Motor neuron (in vitro differentiated cells): ENCODE results near the gene ACTRT2. TPM values are rescaled to one million over a fixed set of nuclear protein-coding genes. Genes with fewer than 3 reads are reported as not detected.

Source experiments
- ATAC-seq, 8 experiments: fragments of 200-7000 bp; cut with Tn5 transposase; replicated peaks in 6 of 8; 2 replicates each; pipeline ENCODE4 v1.8.0; 2021; ENCODE audit warnings: mild to moderate bottlenecking in 8 of 8, moderate library complexity in 8 of 8
- H3K27ac ChIP-seq, 2 donors: fragments of 250-450 bp; sonication (Bioruptor Pico); 2 replicates each; pipeline ENCODE4 v1.9.0; 2021; ENCODE audit warnings: antibody characterized with exemption in 2 of 2, mild to moderate bottlenecking in 2 of 2, moderate library complexity in 1 of 2
- H3K4me1 ChIP-seq, 2 donors: fragments of 250-450 bp; sonication (Bioruptor Pico); replicated peaks in 1 of 2; 2 replicates each; pipeline ENCODE4 v1.6.1; 2021; ENCODE audit warnings: antibody characterized with exemption in 2 of 2, mild to moderate bottlenecking in 2 of 2, moderate library complexity in 1 of 2
- H3K4me3 ChIP-seq, 5 donors: fragments of 250-450 bp; sonication (Bioruptor Pico); 2 replicates each; pipeline ENCODE4 v1.9.0; 2021; ENCODE audit warnings: antibody characterized with exemption in 5 of 5, mild to moderate bottlenecking in 5 of 5, moderate library complexity in 4 of 5
- WGBS, 10 experiments: fragments of 450-650 bp; shearing (Covaris generic); methylation state at CpG; one replicate each; pipeline ENCODE4 v1.0.0; 2022; 5-methylcytosine and 5-hydroxymethylcytosine counted together
- in situ Hi-C, 9 experiments: fragments of 400-800 bp; cut with MboI; loops; one replicate each; pipeline ENCODE4 v1.15.0; 2021; ENCODE audit warnings: low sequenced_read_pairs in 9 of 9, low pct_unique_long_range_greater_than_20kb in 2 of 9; ENCODE audit not compliant: unreplicated experiment in 9 of 9
- total RNA-seq, 8 experiments: library from RNA; unstranded; fragments of 300-600 nt; gene quantifications; 2 replicates each; pipeline versions ENCODE4 v1.2.3 to v1.2.4, GENCODE V29; 2022

ACTRT2 gene
- total RNA-seq, 8 experiments from 2014 or later, result 0.36 to 0.57 TPM; not detected in 6

DNA sequence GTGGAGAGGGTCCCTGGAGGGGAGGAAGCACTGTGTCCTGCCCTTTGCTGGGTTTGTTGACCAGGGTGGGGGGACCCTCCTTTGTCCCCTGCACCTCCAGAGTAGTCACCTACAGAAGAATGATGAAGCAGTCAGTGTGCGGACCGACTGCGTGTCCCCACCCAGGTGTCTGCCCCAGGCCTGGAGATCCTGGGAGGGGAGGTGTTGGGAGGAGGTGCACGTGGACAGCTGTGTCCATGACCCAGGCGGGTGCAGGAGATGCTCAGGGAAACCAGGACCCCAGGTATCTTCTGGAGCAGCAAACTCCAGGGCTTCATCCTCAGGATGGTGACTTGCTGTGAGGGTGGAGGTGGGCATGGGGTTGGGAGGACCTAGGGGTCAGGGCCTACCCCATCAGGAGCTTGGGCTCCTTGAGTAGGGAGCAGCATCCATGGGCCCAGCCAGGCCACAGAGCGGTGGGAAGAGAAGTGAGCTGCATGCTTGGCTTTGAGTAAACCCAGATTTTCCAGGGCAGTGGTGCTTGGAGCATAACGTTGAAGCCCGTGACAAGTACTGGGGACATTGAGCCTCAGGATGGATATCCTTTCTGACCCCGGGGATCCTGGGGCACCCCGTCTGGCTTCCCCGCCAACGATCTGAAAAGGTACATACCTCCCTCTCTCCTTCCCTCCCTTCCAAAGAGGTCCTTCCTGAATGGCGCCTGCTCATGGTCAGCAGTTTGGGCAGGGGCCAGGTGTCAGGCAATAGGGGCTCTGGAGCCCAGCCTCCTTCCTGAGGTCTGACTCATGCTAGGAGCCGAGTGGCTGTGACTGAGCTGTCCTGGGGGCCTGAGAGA is 13.7 kb downstream of the ACTRT2 start:
- in situ Hi-C loops, result no loop called here
- Histone ChIP-seq H3K27ac (no peak overlapping the region), H3K4me3 (no peak overlapping the region), H3K4me1 (no peaks in the 10 kb centered on the region)
- peak in 2 of 8 experiments; percentile 69 for ATAC-seq
- 40 to 87% (median 66%) methylated on average over 1 to 9 of the region's 14 CpGs; no CpG with 5 or more reads in 6 of the 10 experiments for WGBS, 10 experiments

DNA sequence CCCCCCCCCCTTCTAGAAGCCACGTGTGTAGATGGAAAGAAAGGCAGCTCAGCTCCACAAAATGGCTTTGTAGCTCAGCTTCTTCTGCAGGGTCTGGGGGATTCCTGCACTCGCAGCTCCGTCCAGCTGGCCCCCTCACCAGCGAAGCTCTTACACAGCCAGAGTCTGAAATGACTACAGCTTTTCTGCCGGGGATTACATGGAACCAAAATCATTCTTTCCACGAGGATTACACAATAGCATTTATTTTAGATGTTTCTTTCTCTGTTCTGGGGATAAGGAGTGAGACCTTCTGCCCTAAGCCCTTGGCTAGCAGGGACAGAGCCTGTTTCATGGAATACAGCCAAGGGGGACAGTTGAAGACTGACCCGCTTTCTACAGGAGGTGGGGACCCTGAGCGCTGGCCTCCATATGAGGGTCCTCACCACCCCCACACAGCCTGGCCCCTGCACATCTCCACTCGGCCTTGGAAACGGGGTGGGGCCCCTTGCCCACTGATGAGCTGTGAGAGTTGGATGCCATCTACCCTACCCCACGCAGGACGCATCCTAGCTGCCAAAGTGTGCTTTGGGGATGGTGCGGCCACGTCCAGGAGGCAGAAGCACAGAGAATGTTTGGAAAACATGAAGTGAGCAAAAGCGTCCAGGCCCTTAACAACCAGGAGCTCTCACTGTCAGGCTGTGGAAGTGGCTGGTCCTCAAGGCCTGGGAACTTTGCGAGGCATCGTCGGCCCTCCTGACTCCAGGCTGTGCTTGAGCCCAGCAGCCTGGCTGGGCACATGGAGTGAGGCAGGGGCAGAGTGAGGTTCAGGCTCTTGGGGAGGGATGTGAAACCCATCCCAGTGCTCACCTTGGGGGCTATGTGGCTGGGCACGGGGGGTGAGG is 14.5 kb downstream of the ACTRT2 start:
- in situ Hi-C loops, result no loop called here
- WGBS, 10 experiments, result 0 to 100% (median 35%) methylated on average over 1 to 13 of the region's 19 CpGs; no CpG with 5 or more reads in 3 of the 10 experiments
- Histone ChIP-seq H3K4me3 (no peak overlapping the region), H3K27ac (no peak overlapping the region), H3K4me1 (no peaks in the 10 kb centered on the region)
- no peak for ATAC-seq

GRCh38 chr1:3036447-3037280 is 15.4 kb downstream of the ACTRT2 start:
- ATAC-seq, result peak in 2 of 8 experiments; percentile 51 to 62
- no peak overlapping the region for H3K4me3 ChIP-seq
- 0 to 58% (median 47%) methylated on average over 2 to 7 of the region's 22 CpGs; no CpG with 5 or more reads in 5 of the 10 experiments for WGBS, 10 experiments
- H3K27ac ChIP-seq, result no peak overlapping the region
- in situ Hi-C loops, result no loop called here
- no peaks in the 10 kb centered on the region for H3K4me1 ChIP-seq

DNA sequence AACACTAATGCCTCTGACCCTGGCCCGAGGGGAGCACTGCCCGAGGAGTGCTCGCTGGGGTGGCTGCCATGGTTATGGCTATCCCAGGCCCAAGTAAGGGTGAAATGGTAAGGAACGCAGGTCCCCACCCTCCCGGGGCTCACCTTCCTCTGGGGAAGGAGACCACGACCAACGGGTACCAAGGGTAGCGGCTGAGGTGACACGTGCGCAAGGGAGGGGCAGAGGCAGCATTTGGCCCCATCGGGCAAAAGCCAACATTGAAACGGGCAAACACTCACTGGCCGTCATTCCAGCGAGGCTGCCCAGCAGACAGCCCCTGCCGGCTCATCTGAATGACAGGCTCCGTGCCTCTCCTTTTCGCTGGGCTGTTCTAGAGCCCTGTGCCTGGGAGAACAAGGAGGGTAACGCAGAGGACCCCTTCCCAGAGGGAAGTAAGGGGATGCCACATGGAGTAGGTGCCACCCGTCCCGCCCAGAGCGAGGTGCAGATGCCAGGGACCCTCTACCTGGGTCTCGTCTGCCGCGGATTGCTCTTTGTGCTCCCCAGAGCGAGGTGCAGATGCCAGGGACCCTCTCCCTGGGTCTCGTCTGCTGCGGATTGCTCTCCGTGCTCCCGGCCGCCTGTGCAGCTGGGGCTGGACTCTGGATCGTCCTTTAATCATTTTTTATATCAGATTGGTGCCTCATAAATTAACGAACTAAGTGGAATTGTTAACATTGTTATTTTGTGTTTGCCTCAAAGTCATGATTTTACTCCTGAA is 16.2 kb downstream of the ACTRT2 start:
- ATAC-seq, result no peak
- no peak overlapping the region for H3K4me3 ChIP-seq
- in situ Hi-C loops, result no loop called here
- WGBS, 10 experiments, result 13 to 100% (median 62%) methylated on average over 2 to 19 of the region's 32 CpGs; no CpG with 5 or more reads in 4 of the 10 experiments
- H3K4me1 ChIP-seq, result no peaks in the 10 kb centered on the region
- H3K27ac ChIP-seq, result no peak overlapping the region

GRCh38 chr1:3038113-3038551 is 16.9 kb downstream of the ACTRT2 start:
- 51 to 100% (median 83%) methylated on average over 1 to 3 of the region's 11 CpGs; no CpG with 5 or more reads in 5 of the 10 experiments for WGBS, 10 experiments
- H3K4me3 ChIP-seq, result no peak overlapping the region
- in situ Hi-C loops, result no loop called here
- no peak for ATAC-seq
- no peak overlapping the region for H3K27ac ChIP-seq
- no peaks in the 10 kb centered on the region for H3K4me1 ChIP-seq

DNA sequence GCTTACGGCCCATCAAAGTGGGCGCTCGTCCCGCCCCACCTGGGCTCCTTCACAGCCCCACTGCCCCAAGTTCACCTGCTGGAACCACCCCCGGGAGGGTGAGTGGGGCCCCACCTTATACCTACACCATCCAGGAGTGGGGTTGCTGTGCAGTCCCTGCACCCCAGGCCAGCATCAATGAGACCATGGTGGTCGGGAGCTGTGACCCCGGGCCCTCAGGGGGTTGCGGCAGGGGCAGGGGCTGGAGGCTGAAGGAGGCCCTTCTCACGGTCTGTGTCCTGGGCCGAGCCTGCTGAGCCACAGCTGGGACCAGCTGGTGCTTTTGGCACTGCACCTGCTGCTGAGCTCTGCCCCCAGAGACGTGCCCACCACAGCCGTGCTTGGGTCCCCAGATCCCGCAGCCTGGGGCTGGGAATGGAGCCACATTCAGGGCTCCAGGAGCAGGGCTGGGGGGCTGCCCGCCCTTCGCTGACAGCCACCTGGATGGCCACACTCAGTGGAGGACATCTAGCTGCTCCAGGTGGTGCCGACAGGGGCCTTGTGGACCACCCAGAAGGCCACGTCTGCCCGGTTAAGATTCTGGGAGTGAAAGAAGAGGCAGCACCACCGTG is 17.4 kb downstream of the ACTRT2 start:
- WGBS, 10 experiments, result 58 to 83% (median 58%) methylated on average over 6 to 10 of the region's 19 CpGs; no CpG with 5 or more reads in 7 of the 10 experiments
- ATAC-seq, result no peak
- Histone ChIP-seq H3K4me1 (no peaks in the 10 kb centered on the region), H3K27ac (no peak overlapping the region), H3K4me3 (no peak overlapping the region)
- in situ Hi-C loops, result no loop called here

DNA sequence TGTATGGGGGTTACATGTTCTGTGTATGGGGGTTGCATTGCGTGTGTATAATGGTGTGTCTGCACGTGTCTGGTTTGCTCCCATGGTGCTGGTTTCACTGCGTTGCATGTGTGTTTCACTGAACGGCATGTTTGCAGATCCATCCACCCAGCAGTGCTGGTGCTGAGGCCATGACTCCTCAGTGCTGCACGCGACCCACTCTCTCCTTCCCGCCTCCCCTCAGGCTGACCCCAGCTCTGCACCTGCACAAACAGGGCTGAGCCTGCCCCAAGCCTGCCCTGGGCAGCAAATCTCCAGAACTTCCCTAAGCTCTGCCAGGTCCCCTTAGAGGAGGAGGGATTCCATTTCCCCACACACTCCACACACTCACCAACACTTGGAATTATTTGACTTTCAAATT is 18.7 kb downstream of the ACTRT2 start:
- WGBS, 10 experiments, result 0 to 87% (median 48%) methylated on average over 1 to 7 of the region's 7 CpGs; no CpG with 5 or more reads in 5 of the 10 experiments
- in situ Hi-C loops, result no loop called here
- H3K4me1 ChIP-seq, result no peaks in the 10 kb centered on the region
- no peak for ATAC-seq
- no peak overlapping the region for H3K4me3 ChIP-seq
- no peak overlapping the region for H3K27ac ChIP-seq

DNA sequence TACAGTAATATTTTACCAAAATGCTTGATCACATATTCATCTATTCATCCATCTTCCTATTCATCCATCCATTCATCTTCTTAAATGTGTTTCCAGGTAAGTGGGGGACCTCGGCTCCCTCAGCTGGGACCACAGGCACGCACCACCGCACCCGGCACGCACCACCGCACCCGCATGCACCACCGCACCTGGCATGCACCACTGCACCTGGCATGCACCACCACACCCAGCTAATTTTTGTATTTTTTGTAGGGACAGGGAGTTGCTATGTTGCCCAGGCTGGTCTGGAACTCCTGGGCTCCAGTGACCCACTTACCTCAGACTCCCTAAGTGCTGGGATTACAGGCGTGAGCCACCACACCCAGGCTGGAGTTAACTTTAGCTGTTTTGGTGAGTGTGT is 21.2 kb downstream of the ACTRT2 start:
- 48 to 100% (median 81%) methylated on average over 1 to 9 of the region's 9 CpGs; no CpG with 5 or more reads in 2 of the 10 experiments for WGBS, 10 experiments
- no peak overlapping the region for H3K27ac ChIP-seq
- no peak for ATAC-seq

GRCh38 chr1:3049164-3049563 is 27.9 kb downstream of the ACTRT2 start:
- ATAC-seq, result no peak
- no peak overlapping the region for H3K4me3 ChIP-seq
- H3K4me1 ChIP-seq, result no peaks in the 10 kb centered on the region
- H3K27ac ChIP-seq, result no peak overlapping the region
- in situ Hi-C loops, result no loop called here
- WGBS, 10 experiments, result 0 to 59% (median 32%) methylated on average over 2 to 7 of the region's 7 CpGs; no CpG with 5 or more reads in 5 of the 10 experiments

More for the DNA sequence above, 21.2 kb downstream of the ACTRT2 start:
- in situ Hi-C loops, result no loop called here
- H3K4me1 ChIP-seq, result no peaks in the 10 kb centered on the region
- H3K4me3 ChIP-seq, result no peak overlapping the region

DNA sequence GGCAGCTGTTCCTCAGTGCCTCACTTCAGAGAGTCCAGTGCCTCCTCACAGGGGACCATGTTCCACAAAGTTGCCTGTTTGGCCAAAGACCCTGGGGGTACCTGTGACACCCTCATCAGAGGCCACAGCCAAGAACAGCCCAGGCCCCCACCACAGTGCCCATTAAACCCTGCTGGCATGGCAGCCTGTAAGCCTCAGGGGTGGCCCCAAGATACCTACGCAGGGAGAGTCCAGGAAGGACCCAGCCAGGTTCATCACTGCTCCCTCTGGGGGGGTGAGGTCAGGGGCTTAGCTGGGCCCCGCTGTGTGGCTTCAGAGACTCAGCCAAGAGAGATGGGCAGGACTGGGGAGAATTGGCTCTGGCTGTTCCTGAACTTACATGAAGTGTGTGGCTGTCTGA is 28.6 kb downstream of the ACTRT2 start:
- in situ Hi-C loops, result loop anchor here in 3 of 9 experiments (25.0 kb wide), 3 partner anchors 88 to 337 kb away; no protein-coding TSS in a partner anchor
- 0 to 88% (median 20%) methylated on average over 1 of the region's 2 CpGs; no CpG with 5 or more reads in 6 of the 10 experiments for WGBS, 10 experiments

GRCh38 chr1:3050603-3051002 is 29.3 kb downstream of the ACTRT2 start:
- no peak overlapping the region for H3K4me3 ChIP-seq
- H3K27ac ChIP-seq, result no peak overlapping the region
- no peak for ATAC-seq
- in situ Hi-C loops, result loop anchor here in 3 of 9 experiments (25.0 kb wide), 3 partner anchors 88 to 337 kb away; no protein-coding TSS in a partner anchor
- no peaks in the 10 kb centered on the region for H3K4me1 ChIP-seq

More for the DNA sequence above, 28.6 kb downstream of the ACTRT2 start:
- no peaks in the 10 kb centered on the region for H3K4me1 ChIP-seq
- ATAC-seq, result no peak
- H3K27ac ChIP-seq, result no peak overlapping the region
- H3K4me3 ChIP-seq, result no peak overlapping the region
